ENCODE data around the gene ELK3. TPM values are rescaled to one million over a fixed set of nuclear protein-coding genes. Genes with fewer than 3 reads are reported as not detected.

The ELK3 gene
- total RNA-seq, 1 experiment from 2014 or later = 9.4 TPM

DNA sequence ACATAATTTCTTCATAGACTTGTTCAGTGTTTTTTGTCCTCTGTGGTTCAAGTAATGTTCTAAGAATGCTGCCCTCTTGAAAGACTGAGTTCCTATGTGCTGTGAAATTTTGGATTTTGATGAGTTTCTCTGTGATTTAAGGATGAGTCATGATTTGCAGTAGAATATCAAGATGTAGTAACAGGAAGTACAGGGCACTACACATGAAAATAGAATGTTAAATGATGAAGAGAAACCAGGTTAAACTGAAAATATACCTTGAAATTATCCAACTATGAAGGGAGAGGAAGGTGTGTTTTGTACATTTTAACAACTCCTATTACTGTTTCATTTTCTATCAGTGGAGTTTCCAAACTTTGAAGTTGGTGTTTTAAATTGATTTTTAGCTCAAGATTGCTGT, 4.8 kb downstream of the ELK3 start:
- Histone ChIP-seq H3K27me3 (ENCODE audit: insufficient read depth, low read length) (no peaks in the 10 kb centered on the region), H3K14ac (ENCODE audit: insufficient read depth, low read length) (no peak overlapping the region), H2BK12ac (ENCODE audit: insufficient read length, low read depth, low read length) (no peak overlapping the region), H3K4ac (ENCODE audit: low read depth, low read length) (no peak overlapping the region), H3K23ac (ENCODE audit: insufficient read length, low read depth, low read length) (no peak overlapping the region), H4K20me1 (ENCODE audit: control insufficient read depth, insufficient read depth, insufficient read length) (no peaks in the 10 kb centered on the region), H2AK5ac (ENCODE audit: insufficient read length, low read length) (no peak overlapping the region), H3K27ac (ENCODE audit: insufficient read length, low read depth, low read length) (no peak overlapping the region), H3K56ac (ENCODE audit: insufficient read length, low read depth, low read length) (no peak overlapping the region), H2BK5ac (ENCODE audit: insufficient read length, low read length) (no peak overlapping the region), H4K5ac (ENCODE audit: insufficient read length, low read depth, low read length) (no peak overlapping the region), H4K91ac (ENCODE audit: insufficient read length, low read depth, low read length) (no peak overlapping the region), H3K23me2 (ENCODE audit: insufficient read length, low read depth, low read length, poor library complexity, severe bottlenecking) (peaks cover 13% of the 10 kb centered on the region), H3K79me1 (ENCODE audit: insufficient read depth, low read depth, low read length, poor library complexity, severe bottlenecking) (no peaks in the 10 kb centered on the region), H3K4me2 (ENCODE audit: insufficient read depth, insufficient read length, low read length) (no peak overlapping the region), H2BK20ac (ENCODE audit: low read depth, low read length, poor library complexity, severe bottlenecking) (no peak overlapping the region), H3K9me3 (ENCODE audit: control insufficient read depth, low read depth, low read length) (no peaks in the 10 kb centered on the region), H3K79me2 (ENCODE audit: insufficient read depth, low read length) (0 out of 2 replicates have a peak, but pooled peaks cover 1% of the 10 kb centered on the region), H2BK15ac (ENCODE audit: low read depth, low read length) (no peak overlapping the region), H3K9ac (ENCODE audit: extremely low read depth, insufficient read length, low read length) (no peak overlapping the region), H4K8ac (replicated peaks; ENCODE audit: insufficient read length, low read depth, low read length) (no peak overlapping the region), H3T11ph (ENCODE audit: low read length) (no peak overlapping the region), H3K4me1 (ENCODE audit: insufficient read depth, low read length) (no peaks in the 10 kb centered on the region), H2BK120ac (ENCODE audit: low read depth, low read length, poor library complexity, severe bottlenecking) (no peak overlapping the region), H2AFZ (ENCODE audit: low read length) (no peak overlapping the region), H3K18ac (ENCODE audit: insufficient read length, low read depth, low read length) (no peak overlapping the region)
- Mint-ChIP-seq H3K4me3 (no peak overlapping the region), H3K9me3 (no peaks in the 10 kb centered on the region; a peak in 1 of 5 replicates), H3K36me3 (ENCODE audit: insufficient read depth in 1 of 3, low read depth in 3 of 3) (no peaks in the 10 kb centered on the region), H3K4me1 (peaks cover 13 to 18% of the 10 kb centered on the region in 2 experiments), H3K27me3 (ENCODE audit: low read depth) (peaks cover 10% of the 10 kb centered on the region), H3K27ac (no peak overlapping the region)
- DNase-seq = no peak
- TF ChIP-seq, protein P1, sequence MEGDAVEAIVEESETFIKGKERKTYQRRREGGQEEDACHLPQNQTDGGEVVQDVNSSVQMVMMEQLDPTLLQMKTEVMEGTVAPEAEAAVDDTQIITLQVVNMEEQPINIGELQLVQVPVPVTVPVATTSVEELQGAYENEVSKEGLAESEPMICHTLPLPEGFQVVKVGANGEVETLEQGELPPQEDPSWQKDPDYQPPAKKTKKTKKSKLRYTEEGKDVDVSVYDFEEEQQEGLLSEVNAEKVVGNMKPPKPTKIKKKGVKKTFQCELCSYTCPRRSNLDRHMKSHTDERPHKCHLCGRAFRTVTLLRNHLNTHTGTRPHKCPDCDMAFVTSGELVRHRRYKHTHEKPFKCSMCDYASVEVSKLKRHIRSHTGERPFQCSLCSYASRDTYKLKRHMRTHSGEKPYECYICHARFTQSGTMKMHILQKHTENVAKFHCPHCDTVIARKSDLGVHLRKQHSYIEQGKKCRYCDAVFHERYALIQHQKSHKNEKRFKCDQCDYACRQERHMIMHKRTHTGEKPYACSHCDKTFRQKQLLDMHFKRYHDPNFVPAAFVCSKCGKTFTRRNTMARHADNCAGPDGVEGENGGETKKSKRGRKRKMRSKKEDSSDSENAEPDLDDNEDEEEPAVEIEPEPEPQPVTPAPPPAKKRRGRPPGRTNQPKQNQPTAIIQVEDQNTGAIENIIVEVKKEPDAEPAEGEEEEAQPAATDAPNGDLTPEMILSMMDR (conservative IDR thresholded peaks at IDR 0.05) = no peak

Data from H9 (cell line).